GM15510 (cell line): ENCODE data around the gene LYPD6B.

Source experiments
- POLR2A ChIP-seq: IDR thresholded peaks from 3 replicates; pipeline ENCODE4 v1.6.1; 2011; ENCODE audit warnings: borderline replicate concordance; ENCODE audit not compliant: insufficient read length; ENCODE audit errors: extremely low read depth

LYPD6B gene

GRCh38 chr2:149042881-149043280 lies 4.4 kb downstream of the LYPD6B start:
- no peak for TF ChIP-seq POLR2A

- TF ChIP-seq POLR2A, result no peak
These were observed 6.0 kb downstream of the LYPD6B start for GRCh38 chr2:149044500-149044899.

- TF ChIP-seq POLR2A, result no peak
These were observed 8.6 kb downstream of the LYPD6B start for GRCh38 chr2:149047118-149047517.

- TF ChIP-seq POLR2A, result no peak
These were observed 10.6 kb downstream of the LYPD6B start for GRCh38 chr2:149049142-149049541.

- no peak for TF ChIP-seq POLR2A
These were observed 11.7 kb downstream of the LYPD6B start for GRCh38 chr2:149050188-149050587.

GRCh38 chr2:149055751-149056150 lies 17.3 kb downstream of the LYPD6B start:
- TF ChIP-seq POLR2A, result no peak

GRCh38 chr2:149056541-149057255 lies 18.2 kb downstream of the LYPD6B start:
- TF ChIP-seq POLR2A, result no peak

- TF ChIP-seq POLR2A, result no peak
These were observed 18.9 kb downstream of the LYPD6B start for GRCh38 chr2:149057401-149057800.

GRCh38 chr2:149058936-149059335 lies 20.4 kb downstream of the LYPD6B start:
- TF ChIP-seq POLR2A, result no peak

GRCh38 chr2:149059822-149060221 lies 21.3 kb downstream of the LYPD6B start:
- TF ChIP-seq POLR2A, result no peak

- no peak for TF ChIP-seq POLR2A
These were observed 22.7 kb downstream of the LYPD6B start for GRCh38 chr2:149061133-149061745.

- no peak for TF ChIP-seq POLR2A
These were observed 24.0 kb downstream of the LYPD6B start for GRCh38 chr2:149062531-149062930.

- no peak for TF ChIP-seq POLR2A
These were observed 24.7 kb downstream of the LYPD6B start for GRCh38 chr2:149063177-149063576.

GRCh38 chr2:149064365-149064841 lies 25.9 kb downstream of the LYPD6B start:
- no peak for TF ChIP-seq POLR2A

GRCh38 chr2:149064856-149065630 lies 26.5 kb downstream of the LYPD6B start:
- no peak for TF ChIP-seq POLR2A
